Measurements from ENCODE around the gene TMEM232.

Gene TMEM232

GRCh38 chr5:110383231-110383630, 343.2 kb downstream of the TMEM232 start:
- DNase-seq = no peak

- no peak for DNase-seq
Observed at GRCh38 chr5:110377943-110378342, 348.5 kb downstream of the TMEM232 start.

GRCh38 chr5:110377361-110377760, 349.1 kb downstream of the TMEM232 start:
- DNase-seq = no peak

- DNase-seq = no peak
Observed at GRCh38 chr5:110376281-110376951, 350.1 kb downstream of the TMEM232 start.

- no peak for DNase-seq
Observed at GRCh38 chr5:110371725-110372041, 354.8 kb downstream of the TMEM232 start.

- DNase-seq = no peak
Observed at GRCh38 chr5:110371011-110371724, 355.3 kb downstream of the TMEM232 start.

All from CD4-positive, alpha-beta T cell treated with Interleukin-17A for 4 hours (primary cell).